ENCODE data around the gene CUX1.

GRCh38 chr7:101995121-101995520, 177.7 kb downstream of the CUX1 start:
- TF ChIP-seq POLR2A (IDR thresholded peaks at IDR 0.05) = no peak
- TF ChIP-seq CTCF (IDR thresholded peaks at IDR 0.05) = no peak

Data from lower leg skin (tissue), 3 donors.